Spleen (tissue), 7 donors: Measurements from ENCODE around the gene VWA3B.

Experiments used
- CTCF ChIP-seq, 11 experiments: fragments of 200-600 bp in 7 of 11; fragments of 450-650 bp in 4 of 11; sonication (generic) in 4 of 11; IDR thresholded peaks in 8 of 11; conservative IDR thresholded peaks in 3 of 11; 1 replicate in 7 of 11; 2 replicates in 4 of 11; pipeline versions ENCODE4 v1.4.0 to v1.8.0; 2016 to 2021; ENCODE audit warnings: antibody characterized with exemption in 11 of 11, inconsistent platforms in 4 of 11, mild to moderate bottlenecking in 1 of 11
- POLR2AphosphoS5 ChIP-seq, 3 donors: sonication (generic); formaldehyde crosslinking; IDR thresholded peaks; one replicate each; pipeline ENCODE4 v1.5.1; 2017; ENCODE audit warnings: antibody characterized with exemption in 3 of 3
- donor health status: DM: no; HTN: no; CAD: no; lungs with moderate emphysema.
- donor health status: DM: no; HTN: no; CAD: no.
- donor health status: DM: no; HTN: no; CAD: no.

- TF ChIP-seq CTCF (IDR thresholded peaks at IDR 0.05 in 8 of 11, conservative IDR thresholded peaks at IDR 0.05 in 3 of 11), result no peak
- TF ChIP-seq POLR2AphosphoS5 (IDR thresholded peaks at IDR 0.05), result no peak
Observed at GRCh38 chr2:98347298-98348065, 260.5 kb downstream of the VWA3B start.
